HepG2 (cell line): Measurements from ENCODE around the gene KRT73. TPM values are rescaled to one million over a fixed set of nuclear protein-coding genes. Genes with fewer than 3 reads are reported as not detected.

Experiments used
- ATAC-seq: fragments of 200-7000 bp; cut with Tn5 transposase; 3 replicates; pipeline ENCODE4 v1.9.1; 2020; ENCODE audit warnings: mild to moderate bottlenecking, moderate library complexity
- BruUV-seq: library from RNA; stranded (reverse); fragments of 400-500 nt; replicated peaks from 2 replicates; lab custom pipeline; 2021; lab: Mats Ljungman, UMichigan
- CTCF ChIA-PET: fragments of 300-600 bp; formaldehyde crosslinking; extraction: SDS; loops from one replicate; lab custom pipeline; 2021; ENCODE audit warnings: low total read pairs, inconsistent platforms, low intra/inter-chr PET ratio; lab: Yijun Ruan, JAX
- POLR2A ChIA-PET: fragments of 350-600 bp; sonication (Branson Sonifier 250); formaldehyde crosslinking; loops from one replicate; lab custom pipeline; 2020; ENCODE audit warnings: antibody characterized with exemption, inconsistent platforms; lab: Yijun Ruan, JAX
- DNase-seq: peaks from one replicate; pipeline ENCODE4 v3.0.0-alpha.2; 2015; ENCODE audit warnings: low spot score
- FAIRE-seq: peaks from 3 replicates; lab custom pipeline; 2011; peaks lifted over from hg19 to GRCh38; lab: Jason Lieb, UNC
- H2AFZ ChIP-seq: one replicate; pipeline ENCODE4 v1.6.1; 2011; ENCODE audit warnings: low read length, inconsistent platforms
- H3K27ac ChIP-seq: fragments of 300-600 bp; 3 replicates; pipeline ENCODE4 v1.8.0; 2011; ENCODE audit warnings: mixed run types, mild to moderate bottlenecking, mixed read lengths, low read length, inconsistent platforms; ENCODE audit not compliant: insufficient read depth; ENCODE audit errors: extremely low read length
- H3K27me3 ChIP-seq, 2 experiments: fragments of 200-600 bp in 1 of 2; 2 replicates in 1 of 2; 3 replicates in 1 of 2; pipeline versions ENCODE4 v1.6.0 to v1.8.0; 2011; ENCODE audit warnings: low read length in 2 of 2, mild to moderate bottlenecking in 2 of 2, moderate library complexity in 2 of 2, inconsistent platforms in 1 of 2; ENCODE audit not compliant: insufficient read depth in 2 of 2, control insufficient read depth in 1 of 2
- H3K36me3 ChIP-seq, 2 experiments: fragments of 200-600 bp in 1 of 2; replicated peaks in 1 of 2; 2 replicates in 1 of 2; 3 replicates in 1 of 2; pipeline versions ENCODE4 v1.5.1 to v1.8.0; 2011; ENCODE audit warnings: low read length in 2 of 2, inconsistent platforms in 1 of 2; ENCODE audit not compliant: insufficient read depth in 2 of 2, control insufficient read depth in 1 of 2
- H3K4me1 ChIP-seq: 2 replicates; pipeline ENCODE4 v1.5.1; 2012; ENCODE audit warnings: low read length, inconsistent platforms; ENCODE audit not compliant: insufficient read depth
- H3K4me2 ChIP-seq: 2 replicates; pipeline ENCODE4 v1.6.0; 2011; ENCODE audit warnings: low read depth, low read length, inconsistent platforms
- H3K4me3 ChIP-seq, 3 experiments: fragments of 200-600 bp in 1 of 3; sonication (generic), shearing (Covaris generic) in 1 of 3; replicated peaks in 1 of 3; 2 replicates each; pipeline ENCODE4 v1.5.1; 2011 to 2016; ENCODE audit warnings: low read length in 3 of 3, inconsistent platforms in 2 of 3, low read depth in 2 of 3, mild to moderate bottlenecking in 2 of 3, control low read depth in 1 of 3, mixed read lengths in 1 of 3; ENCODE audit not compliant: insufficient read depth in 1 of 3
- H3K79me2 ChIP-seq: one replicate; pipeline ENCODE4 v1.6.1; 2011; ENCODE audit warnings: low read length, inconsistent platforms; ENCODE audit not compliant: insufficient read depth
- H3K9ac ChIP-seq: 2 replicates; pipeline ENCODE4 v1.6.0; 2011; ENCODE audit warnings: mild to moderate bottlenecking, low read depth, low read length, inconsistent platforms; ENCODE audit not compliant: insufficient read depth
- H3K9me3 ChIP-seq: 2 replicates; pipeline ENCODE4 v1.5.1; 2012; ENCODE audit warnings: mild to moderate bottlenecking, low read length
- H4K20me1 ChIP-seq: 2 replicates; pipeline ENCODE4 v1.6.0; 2011; ENCODE audit warnings: inconsistent platforms, mild to moderate bottlenecking, low read length, moderate library complexity; ENCODE audit not compliant: insufficient read depth
- EHMT2 ChIP-seq: fragments of 200-600 bp; sonication (generic); IDR thresholded peaks from 2 replicates; pipeline ENCODE4 v1.7.0; 2017; ENCODE audit warnings: antibody characterized with exemption, low read depth, low read length, borderline replicate concordance
- NBN ChIP-seq: fragments of 450-650 bp; conservative IDR thresholded peaks from 2 replicates; pipeline ENCODE4 v1.6.1; 2017
- NKX3-1 ChIP-seq: sonication (generic); formaldehyde crosslinking; IDR thresholded peaks from 2 replicates; pipeline ENCODE4 v1.5.0; 2020; ENCODE audit warnings: missing genetic modification reagents
- REXO4 ChIP-seq: sonication (generic); formaldehyde crosslinking; IDR thresholded peaks from 2 replicates; pipeline ENCODE4 v1.8.0; 2022; ENCODE audit warnings: missing genetic modification reagents, mild to moderate bottlenecking, borderline replicate concordance
- ZBTB40 ChIP-seq, 2 experiments: fragments of 450-650 bp in 1 of 2; sonication (generic) in 1 of 2; formaldehyde crosslinking in 1 of 2; IDR thresholded peaks; 2 replicates each; pipeline versions ENCODE4 v1.6.1 to v1.8.0; 2016 to 2022; ENCODE audit warnings: antibody characterized with exemption in 1 of 2, mild to moderate bottlenecking in 1 of 2, missing genetic modification reagents in 1 of 2
- ZFP37 ChIP-seq: sonication (generic); formaldehyde crosslinking; IDR thresholded peaks from 2 replicates; pipeline ENCODE4 v1.4.0; 2020; ENCODE audit warnings: missing genetic modification reagents, borderline replicate concordance
- ZNF33A ChIP-seq: sonication (generic); formaldehyde crosslinking; IDR thresholded peaks from 2 replicates; pipeline ENCODE4 v1.5.1; 2020; ENCODE audit warnings: missing genetic modification reagents, mild to moderate bottlenecking, moderate library complexity, borderline replicate concordance
- ZNF496 ChIP-seq: sonication (generic); formaldehyde crosslinking; IDR thresholded peaks from 2 replicates; pipeline ENCODE4 v1.8.1; 2023; ENCODE audit warnings: mild to moderate bottlenecking, moderate library complexity, missing genetic modification reagents; ENCODE audit not compliant: insufficient replicate concordance
- WGBS: methylation state at CpG from one replicate; pipeline ENCODE4 v1.1.6; 2017; ENCODE audit warnings: low lambda C conversion rate; 5-methylcytosine and 5-hydroxymethylcytosine counted together
- in situ Hi-C: cut with HindIII; loops from 2 replicates; pipeline ENCODE4 v1.10.0; 2017; ENCODE audit warnings: low pct_unique_long_range_greater_than_20kb; ENCODE audit not compliant: extremely low pct_ligation_motif_present
- intact Hi-C: fragments of 100-400 bp; cut with micrococcal nuclease; formaldehyde crosslinking; loops from one replicate; pipeline ENCODE4 v1.10.0; 2022; ENCODE audit not compliant: unreplicated experiment
- polyA plus RNA-seq, 8 experiments: library from polyadenylated mRNA; depleted of rRNA in 3 of 8; stranded (reverse) in 7 of 8; unstranded in 1 of 8; fragments of >200 nt; fragmentation: Illumina TruSeq in 4 of 8; extraction: Trizol in 4 of 8; gene quantifications; 2 replicates each; pipeline versions ENCODE4 v1.2.1 to v1.2.3, GENCODE V29; 2011 to 2016; ENCODE audit warnings: low read depth in 4 of 8, missing spikeins in 1 of 8, mixed read lengths in 1 of 8; ENCODE audit not compliant: insufficient read depth in 1 of 8
- total RNA-seq, 5 experiments: library from RNA; depleted of rRNA; stranded (reverse); fragments of >200 nt; fragmentation: Illumina TruSeq; extraction: Trizol; gene quantifications; 2 replicates each; pipeline ENCODE4 v1.2.3, GENCODE V29; 2016; ENCODE audit warnings: low read depth in 1 of 5
- TF ChIP-seq, protein P1 (sequence below): sonication (generic); formaldehyde crosslinking; IDR thresholded peaks from 2 replicates; pipeline ENCODE4 v1.4.0; 2020; ENCODE audit warnings: mild to moderate bottlenecking, missing genetic modification reagents, borderline replicate concordance

The KRT73 gene
- total and polyA plus RNA-seq, 2 of the 13 experiments (the other 11 are each of a cell fraction or from before 2014, with no cell fraction given), result not detected

DNA sequence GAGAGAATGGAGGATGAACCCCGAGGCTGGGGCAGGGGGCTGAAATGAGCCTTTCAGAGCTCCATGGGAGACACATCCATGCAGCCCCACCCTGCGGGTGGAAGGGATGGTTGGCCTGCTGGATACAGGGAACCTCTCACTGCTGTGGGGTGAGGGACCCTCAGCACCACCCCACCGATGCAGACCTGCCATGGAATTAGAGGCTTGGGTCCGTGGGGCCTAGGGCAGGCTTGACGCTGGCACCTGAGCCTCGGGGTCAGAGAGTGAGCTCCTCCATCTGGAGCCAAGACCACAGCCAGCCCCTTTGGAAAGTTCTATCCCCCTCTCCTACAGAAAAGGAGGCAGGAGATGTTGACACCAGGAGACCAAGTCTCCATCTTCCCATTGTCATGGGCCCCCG lies 37.3 kb downstream of the KRT73 start (continued):
- TF ChIP-seq REXO4 (CRISPR knock-in tag) (no peak), NKX3-1 (CRISPR knock-in tag) (no peak)

- Histone ChIP-seq H3K27me3 (peaks cover 4 to 53% of the 10 kb centered on the region in 2 experiments; a peak in 2 of 5 replicates), H4K20me1 (no peaks in the 10 kb centered on the region), H3K79me2 (no peaks in the 10 kb centered on the region), H3K9me3 (no peaks in the 10 kb centered on the region), H2AFZ (no peak overlapping the region), H3K4me1 (no peaks in the 10 kb centered on the region), H3K4me2 (no peak overlapping the region), H3K27ac (no peak overlapping the region), H3K9ac (no peak overlapping the region), H3K36me3 (no peaks in the 10 kb centered on the region), H3K4me3 (no peak overlapping the region)
- no peak for FAIRE-seq
- WGBS, result 0% methylated on average over 1 of the region's 1 CpG
- no peak for ATAC-seq
- BruUV-seq, result no TSS peak
- in situ Hi-C loops, result loop anchor here (5.0 to 10.0 kb wide), 2 partner anchors 287 to 404 kb away; no protein-coding TSS in a partner anchor
- POLR2A ChIA-PET, result no interaction called here
- intact Hi-C loops, result no loop called here
- no peak for DNase-seq
- CTCF ChIA-PET, result no interaction called here
- TF ChIP-seq, protein P1, sequence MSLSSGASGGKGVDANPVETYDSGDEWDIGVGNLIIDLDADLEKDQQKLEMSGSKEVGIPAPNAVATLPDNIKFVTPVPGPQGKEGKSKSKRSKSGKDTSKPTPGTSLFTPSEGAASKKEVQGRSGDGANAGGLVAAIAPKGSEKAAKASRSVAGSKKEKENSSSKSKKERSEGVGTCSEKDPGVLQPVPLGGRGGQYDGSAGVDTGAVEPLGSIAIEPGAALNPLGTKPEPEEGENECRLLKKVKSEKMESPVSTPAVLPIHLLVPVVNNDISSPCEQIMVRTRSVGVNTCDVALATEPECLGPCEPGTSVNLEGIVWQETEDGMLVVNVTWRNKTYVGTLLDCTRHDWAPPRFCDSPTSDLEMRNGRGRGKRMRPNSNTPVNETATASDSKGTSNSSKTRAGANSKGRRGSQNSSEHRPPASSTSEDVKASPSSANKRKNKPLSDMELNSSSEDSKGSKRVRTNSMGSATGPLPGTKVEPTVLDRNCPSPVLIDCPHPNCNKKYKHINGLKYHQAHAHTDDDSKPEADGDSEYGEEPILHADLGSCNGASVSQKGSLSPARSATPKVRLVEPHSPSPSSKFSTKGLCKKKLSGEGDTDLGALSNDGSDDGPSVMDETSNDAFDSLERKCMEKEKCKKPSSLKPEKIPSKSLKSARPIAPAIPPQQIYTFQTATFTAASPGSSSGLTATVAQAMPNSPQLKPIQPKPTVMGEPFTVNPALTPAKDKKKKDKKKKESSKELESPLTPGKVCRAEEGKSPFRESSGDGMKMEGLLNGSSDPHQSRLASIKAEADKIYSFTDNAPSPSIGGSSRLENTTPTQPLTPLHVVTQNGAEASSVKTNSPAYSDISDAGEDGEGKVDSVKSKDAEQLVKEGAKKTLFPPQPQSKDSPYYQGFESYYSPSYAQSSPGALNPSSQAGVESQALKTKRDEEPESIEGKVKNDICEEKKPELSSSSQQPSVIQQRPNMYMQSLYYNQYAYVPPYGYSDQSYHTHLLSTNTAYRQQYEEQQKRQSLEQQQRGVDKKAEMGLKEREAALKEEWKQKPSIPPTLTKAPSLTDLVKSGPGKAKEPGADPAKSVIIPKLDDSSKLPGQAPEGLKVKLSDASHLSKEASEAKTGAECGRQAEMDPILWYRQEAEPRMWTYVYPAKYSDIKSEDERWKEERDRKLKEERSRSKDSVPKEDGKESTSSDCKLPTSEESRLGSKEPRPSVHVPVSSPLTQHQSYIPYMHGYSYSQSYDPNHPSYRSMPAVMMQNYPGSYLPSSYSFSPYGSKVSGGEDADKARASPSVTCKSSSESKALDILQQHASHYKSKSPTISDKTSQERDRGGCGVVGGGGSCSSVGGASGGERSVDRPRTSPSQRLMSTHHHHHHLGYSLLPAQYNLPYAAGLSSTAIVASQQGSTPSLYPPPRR (CRISPR knock-in tag), result no peak
- TF ChIP-seq ZNF496 (no peak), NBN (no peak), ZNF33A (CRISPR knock-in tag) (no peak), EHMT2 (no peak), ZFP37 (no peak), ZBTB40 (IDR thresholded peaks at IDR 0.05) (no peak), ZBTB40 (CRISPR knock-in tag; IDR thresholded peaks at IDR 0.05) (no peak)
Measured at GRCh38 chr12:52580496-52580895, 37.9 kb downstream of the KRT73 start.
